ENCODE results near the gene GABPB2. TPM values are rescaled to one million over a fixed set of nuclear protein-coding genes. Genes with fewer than 3 reads are reported as not detected.
A peak's percentile ranks its signal among the peaks of the same experiment; 100 is the strongest.

Gene GABPB2
- total RNA-seq, 1 experiment from 2014 or later = 4.7 TPM

- no peak for DNase-seq (ENCODE audit: low spot score)
These were observed 94.2 kb downstream of the GABPB2 start for GRCh38 chr1:151164732-151165280.

GRCh38 chr1:151165281-151165737 lies 94.7 kb downstream of the GABPB2 start:
- DNase-seq (ENCODE audit: low spot score) = no peak

GRCh38 chr1:151165738-151166504 lies 95.4 kb downstream of the GABPB2 start, which contains the start of the genes LYSMD1 and SCNM1:
Gene LYSMD1, minus strand, starts transcription at chr1:151165902. Its CDS starts 644 bp downstream, at chr1:151165258.
Gene SCNM1, plus strand, starts transcription at chr1:151166144. Its CDS starts 9 bp downstream, at chr1:151166153.
- DNase-seq (ENCODE audit: low spot score) = peak; percentile 99

GRCh38 chr1:151166505-151166956 lies 96.0 kb downstream of the GABPB2 start:
- DNase-seq (ENCODE audit: low spot score) = peak; percentile 72

- no peak for DNase-seq (ENCODE audit: low spot score)
These were observed 96.6 kb downstream of the GABPB2 start for GRCh38 chr1:151167116-151167515.

- no peak for DNase-seq (ENCODE audit: low spot score)
These were observed 100.6 kb downstream of the GABPB2 start for GRCh38 chr1:151171190-151171589.

Other genes with a start within 250 kb of the GABPB2 start
- 36.3 and 39.0 TPM in 2 replicates for gene ARNT, start 194.2 kb upstream of the GABPB2 start, total RNA-seq (2014; rRNA removed; shearing (Covaris generic))
- not detected in 2 replicates for gene CTXND2, start 183.6 kb upstream of the GABPB2 start, total RNA-seq (2014; rRNA removed; shearing (Covaris generic))
- 55.4 and 56.8 TPM in 2 replicates for gene SETDB1, start 144.4 kb upstream of the GABPB2 start, total RNA-seq (2014; rRNA removed; shearing (Covaris generic))
- gene CERS2, start 95.9 kb upstream of the GABPB2 start, total RNA-seq (2014; rRNA removed; shearing (Covaris generic)) = 376 and 393 TPM in 2 replicates
- gene ANXA9, start 88.5 kb upstream of the GABPB2 start, total RNA-seq (2014; rRNA removed; shearing (Covaris generic)) = 18.2 and 20.6 TPM in 2 replicates
- gene MINDY1, start 63.9 kb upstream of the GABPB2 start, total RNA-seq (2014; rRNA removed; shearing (Covaris generic)) = 9.3 and 10.6 TPM in 2 replicates
- 18.8 and 19.0 TPM in 2 replicates for gene PRUNE1, start 62.3 kb upstream of the GABPB2 start, total RNA-seq (2014; rRNA removed; shearing (Covaris generic))
- 0.38 and 0.86 TPM in 2 replicates for gene BNIPL, start 34.2 kb upstream of the GABPB2 start, total RNA-seq (2014; rRNA removed; shearing (Covaris generic))
- gene C1orf56, start 23.0 kb upstream of the GABPB2 start, total RNA-seq (2014; rRNA removed; shearing (Covaris generic)) = 3.7 and 6.9 TPM in 2 replicates
- 149 and 150 TPM in 2 replicates for gene CDC42SE1, start 11.1 kb upstream of the GABPB2 start, total RNA-seq (2014; rRNA removed; shearing (Covaris generic))
- gene MLLT11, start 10.4 kb upstream of the GABPB2 start, total RNA-seq (2014; rRNA removed; shearing (Covaris generic)) = 99.2 and 101 TPM in 2 replicates
- 2.5 and 4.4 TPM in 2 replicates for gene SEMA6C, start 75.9 kb downstream of the GABPB2 start, total RNA-seq (2014; rRNA removed; shearing (Covaris generic))
- gene TNFAIP8L2, start 85.9 kb downstream of the GABPB2 start, total RNA-seq (2014; rRNA removed; shearing (Covaris generic)) = not detected in 2 replicates
- gene LYSMD1, start 95.1 kb downstream of the GABPB2 start, total RNA-seq (2014; rRNA removed; shearing (Covaris generic)) = 19.6 and 21.6 TPM in 2 replicates
- gene SCNM1, start 95.4 kb downstream of the GABPB2 start, total RNA-seq (2014; rRNA removed; shearing (Covaris generic)) = 105 and 107 TPM in 2 replicates
- gene TMOD4, start 105.2 kb downstream of the GABPB2 start, total RNA-seq (2014; rRNA removed; shearing (Covaris generic)) = 0.17 and 0.57 TPM in 2 replicates
- gene VPS72, start 119.4 kb downstream of the GABPB2 start, total RNA-seq (2014; rRNA removed; shearing (Covaris generic)) = 163 and 207 TPM in 2 replicates
- 87.5 and 102 TPM in 2 replicates for gene PIP5K1A, start 127.8 kb downstream of the GABPB2 start, total RNA-seq (2014; rRNA removed; shearing (Covaris generic))
- gene PSMD4, start 184.0 kb downstream of the GABPB2 start, total RNA-seq (2014; rRNA removed; shearing (Covaris generic)) = 568 and 570 TPM in 2 replicates
- 34.7 and 36.2 TPM in 2 replicates for gene ZNF687, start 211.5 kb downstream of the GABPB2 start, total RNA-seq (2014; rRNA removed; shearing (Covaris generic))

Measured in A172 (cell line).